GM04504 (cell line): ENCODE measurements around the gene B3GAT1.

Experiments
- DNase-seq: peaks from one replicate; pipeline ENCODE4 v3.0.0-alpha.2; 2012; ENCODE audit warnings: low read depth

The B3GAT1 gene

GRCh38 chr11:134333312-134333711, 78.7 kb downstream of the B3GAT1 start:
- no peak for DNase-seq

GRCh38 chr11:134332782-134333181, 79.3 kb downstream of the B3GAT1 start:
- no peak for DNase-seq

DNA sequence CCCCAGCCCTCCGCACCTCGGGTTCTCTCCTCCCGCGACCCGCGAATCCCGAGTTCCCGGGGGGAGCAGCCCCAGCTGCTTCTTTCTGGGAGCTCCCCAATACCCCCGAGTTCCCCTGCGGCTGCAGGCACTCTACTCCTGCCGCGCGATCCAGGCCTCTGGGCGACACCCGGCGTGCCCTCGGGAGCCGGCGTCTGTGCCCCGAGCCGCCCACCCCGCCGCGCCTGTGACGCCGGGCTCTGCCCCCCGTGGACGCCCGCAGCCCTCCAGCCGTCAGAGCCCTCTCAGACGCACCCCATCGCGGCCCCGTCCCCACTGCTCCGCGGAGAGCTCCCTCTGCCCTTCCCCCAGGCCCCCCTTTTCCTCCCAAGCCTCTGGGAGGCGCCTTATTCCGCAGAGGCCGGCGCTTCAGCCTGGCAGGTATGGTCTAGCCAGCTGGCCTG, 79.8 kb downstream of the B3GAT1 start:
- no peak for DNase-seq

GRCh38 chr11:134331354-134332188, 80.5 kb downstream of the B3GAT1 start, which contains the start of gene GLB1L2:
Gene GLB1L2 (plus strand): TSS chr11:134331988. CDS start chr11:134332062, 74 bp downstream.
- DNase-seq = no peak

GRCh38 chr11:134330611-134331353, 81.3 kb downstream of the B3GAT1 start:
- DNase-seq = no peak
